SK-N-SH treated with all-trans-retinoic acid at 6 μM for 48 hours (cell line): ENCODE results near the gene MRGPRF.

Source experiments
- ATAC-seq: fragments of 200-7000 bp; cut with Tn5 transposase; 3 replicates; pipeline ENCODE4 v1.9.1; 2020; ENCODE audit warnings: mild to moderate bottlenecking, moderate library complexity
- ARNTL ChIP-seq: fragments of 450-650 bp; formaldehyde crosslinking; IDR thresholded peaks from 2 replicates; pipeline ENCODE4 v1.5.0; 2020; ENCODE audit warnings: low read depth, mild to moderate bottlenecking, moderate library complexity, borderline replicate concordance
- ESRRG ChIP-seq: fragments of 250-450 bp; sonication (Bioruptor Pico); IDR thresholded peaks from 2 replicates; pipeline ENCODE4 v1.6.1; 2021; ENCODE audit warnings: mild to moderate bottlenecking
- GLIS3 ChIP-seq: fragments of 250-450 bp; sonication (Bioruptor Pico); IDR thresholded peaks from 2 replicates; pipeline ENCODE4 v1.5.0; 2020; ENCODE audit warnings: mild to moderate bottlenecking, moderate library complexity
- OSR1 ChIP-seq: fragments of 250-450 bp; sonication (Bioruptor Pico); IDR thresholded peaks from 2 replicates; pipeline ENCODE4 v1.8.0; 2022; ENCODE audit warnings: moderate library complexity, mild to moderate bottlenecking, inconsistent platforms
- PPARA ChIP-seq: fragments of 250-450 bp; sonication (Bioruptor Pico); IDR thresholded peaks from 2 replicates; pipeline ENCODE4 v1.5.0; 2020; ENCODE audit warnings: mild to moderate bottlenecking, borderline replicate concordance
- SNAI2 ChIP-seq: fragments of 250-450 bp; sonication (Bioruptor Pico); IDR thresholded peaks from 2 replicates; pipeline ENCODE4 v1.5.0; 2020; ENCODE audit warnings: mild to moderate bottlenecking, moderate library complexity
- TCF4 ChIP-seq: fragments of 250-450 bp; sonication (Bioruptor Pico); IDR thresholded peaks from 2 replicates; pipeline ENCODE4 v1.8.0; 2021; ENCODE audit warnings: mild to moderate bottlenecking, moderate library complexity, borderline replicate concordance
- TOX ChIP-seq: fragments of 250-450 bp; sonication (Bioruptor Pico); IDR thresholded peaks from 2 replicates; pipeline ENCODE4 v1.8.0; 2021; ENCODE audit warnings: mild to moderate bottlenecking, moderate library complexity, borderline replicate concordance
- ZC3H10 ChIP-seq: fragments of 250-450 bp; sonication (Bioruptor Pico); IDR thresholded peaks from 2 replicates; pipeline ENCODE4 v1.5.1; 2021; ENCODE audit warnings: mild to moderate bottlenecking, moderate library complexity
- ZFP3 ChIP-seq: fragments of 250-450 bp; sonication (Bioruptor Pico); IDR thresholded peaks from 2 replicates; pipeline ENCODE4 v1.5.0; 2020; ENCODE audit warnings: mild to moderate bottlenecking, moderate library complexity
- ZFP30 ChIP-seq: fragments of 450-650 bp; formaldehyde crosslinking; IDR thresholded peaks from 2 replicates; pipeline ENCODE4 v1.5.0; 2022; ENCODE audit warnings: mild to moderate bottlenecking, moderate library complexity
- ZNF565 ChIP-seq: fragments of 450-650 bp; formaldehyde crosslinking; conservative IDR thresholded peaks from 2 replicates; pipeline ENCODE4 v1.5.0; 2020; ENCODE audit warnings: low read depth, mild to moderate bottlenecking, moderate library complexity
- ZNF70 ChIP-seq: fragments of 450-650 bp; formaldehyde crosslinking; IDR thresholded peaks from 2 replicates; pipeline ENCODE4 v1.5.0; 2020; ENCODE audit warnings: mild to moderate bottlenecking, moderate library complexity
- ZNF8 ChIP-seq: fragments of 450-650 bp; formaldehyde crosslinking; IDR thresholded peaks from 2 replicates; pipeline ENCODE4 v1.5.0; 2020; ENCODE audit warnings: mild to moderate bottlenecking, moderate library complexity
- TF ChIP-seq, protein P1 (sequence below): fragments of 250-450 bp; sonication (Bioruptor Pico); IDR thresholded peaks from 2 replicates; pipeline ENCODE4 v1.5.0; 2020; ENCODE audit warnings: mild to moderate bottlenecking, moderate library complexity
- TF ChIP-seq, protein P2 (sequence below): fragments of 250-450 bp; sonication (Bioruptor Pico); IDR thresholded peaks from 2 replicates; pipeline ENCODE4 v1.5.1; 2020; ENCODE audit warnings: low read depth, mild to moderate bottlenecking, moderate library complexity
- TF ChIP-seq, protein P3 (sequence below): fragments of 250-450 bp; sonication (Bioruptor Pico); IDR thresholded peaks from 2 replicates; pipeline ENCODE4 v1.5.1; 2021; ENCODE audit warnings: mild to moderate bottlenecking, moderate library complexity
- TF ChIP-seq, protein P4 (sequence below): fragments of 250-450 bp; sonication (Bioruptor Pico); IDR thresholded peaks from 2 replicates; pipeline ENCODE4 v1.8.0; 2020; ENCODE audit warnings: mild to moderate bottlenecking, moderate library complexity, borderline replicate concordance
- TF ChIP-seq, protein P5 (sequence below): fragments of 250-450 bp; sonication (Bioruptor Pico); IDR thresholded peaks from 2 replicates; pipeline ENCODE4 v1.8.0; 2021; ENCODE audit warnings: low read depth, mild to moderate bottlenecking, moderate library complexity, borderline replicate concordance

Gene MRGPRF

DNA sequence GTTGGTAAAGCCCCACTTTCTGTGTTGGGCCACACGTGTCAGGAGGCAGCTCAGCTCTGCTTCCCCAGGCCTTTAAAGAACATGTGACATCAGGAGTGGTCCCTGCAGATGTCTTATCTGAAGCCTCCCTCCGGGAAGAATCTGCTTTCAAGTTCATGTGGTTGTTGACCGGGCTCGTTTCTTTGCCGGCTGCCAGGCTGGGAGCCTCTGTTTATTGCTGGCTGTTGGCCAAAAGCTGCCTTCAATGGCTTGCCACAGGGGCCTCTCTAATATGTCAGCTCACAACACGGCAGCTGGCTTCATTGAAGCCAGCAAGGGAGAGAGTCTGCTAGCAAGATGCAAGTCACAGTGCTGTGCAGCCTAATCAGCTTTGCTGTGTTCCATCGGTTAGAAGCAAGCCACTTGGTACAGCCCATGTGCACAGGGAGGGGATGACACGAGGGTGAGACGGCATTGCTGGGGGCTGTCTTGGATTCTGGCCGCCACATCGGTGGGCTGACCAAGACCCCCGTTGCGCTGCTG lies 14.6 kb downstream of the MRGPRF start:
- peak; percentile 37 for ATAC-seq
- TF ChIP-seq, protein P1, sequence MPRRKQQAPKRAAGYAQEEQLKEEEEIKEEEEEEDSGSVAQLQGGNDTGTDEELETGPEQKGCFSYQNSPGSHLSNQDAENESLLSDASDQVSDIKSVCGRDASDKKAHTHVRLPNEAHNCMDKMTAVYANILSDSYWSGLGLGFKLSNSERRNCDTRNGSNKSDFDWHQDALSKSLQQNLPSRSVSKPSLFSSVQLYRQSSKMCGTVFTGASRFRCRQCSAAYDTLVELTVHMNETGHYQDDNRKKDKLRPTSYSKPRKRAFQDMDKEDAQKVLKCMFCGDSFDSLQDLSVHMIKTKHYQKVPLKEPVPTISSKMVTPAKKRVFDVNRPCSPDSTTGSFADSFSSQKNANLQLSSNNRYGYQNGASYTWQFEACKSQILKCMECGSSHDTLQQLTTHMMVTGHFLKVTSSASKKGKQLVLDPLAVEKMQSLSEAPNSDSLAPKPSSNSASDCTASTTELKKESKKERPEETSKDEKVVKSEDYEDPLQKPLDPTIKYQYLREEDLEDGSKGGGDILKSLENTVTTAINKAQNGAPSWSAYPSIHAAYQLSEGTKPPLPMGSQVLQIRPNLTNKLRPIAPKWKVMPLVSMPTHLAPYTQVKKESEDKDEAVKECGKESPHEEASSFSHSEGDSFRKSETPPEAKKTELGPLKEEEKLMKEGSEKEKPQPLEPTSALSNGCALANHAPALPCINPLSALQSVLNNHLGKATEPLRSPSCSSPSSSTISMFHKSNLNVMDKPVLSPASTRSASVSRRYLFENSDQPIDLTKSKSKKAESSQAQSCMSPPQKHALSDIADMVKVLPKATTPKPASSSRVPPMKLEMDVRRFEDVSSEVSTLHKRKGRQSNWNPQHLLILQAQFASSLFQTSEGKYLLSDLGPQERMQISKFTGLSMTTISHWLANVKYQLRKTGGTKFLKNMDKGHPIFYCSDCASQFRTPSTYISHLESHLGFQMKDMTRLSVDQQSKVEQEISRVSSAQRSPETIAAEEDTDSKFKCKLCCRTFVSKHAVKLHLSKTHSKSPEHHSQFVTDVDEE (CRISPR knock-in tag), result peak; percentile 58; the same call in 1 of the 2 replicates
- TF ChIP-seq TCF4 (CRISPR knock-in tag) (peak; percentile 48; the same call in 1 of the 2 replicates), ZC3H10 (CRISPR knock-in tag) (no peak), ZNF8 (peak; percentile 99)

DNA sequence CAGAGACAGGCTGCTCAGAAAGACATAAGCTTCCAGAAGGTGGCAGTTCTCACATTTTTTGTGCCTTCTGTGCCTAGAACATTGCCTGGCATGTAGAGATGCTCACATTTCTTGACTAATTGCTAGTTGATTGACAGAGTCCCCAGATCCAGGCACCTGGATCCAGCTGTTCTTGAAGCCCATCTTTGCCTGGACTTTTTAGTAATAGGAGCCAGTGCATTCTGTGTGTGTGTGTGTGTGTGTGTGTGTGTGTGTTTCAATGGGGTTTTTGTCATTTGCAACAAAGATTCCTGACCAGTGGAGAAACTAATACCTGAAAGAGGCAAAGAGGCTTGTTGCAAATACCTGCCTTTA lies 15.1 kb downstream of the MRGPRF start:
- ATAC-seq, result no peak
- no peak for TF ChIP-seq PPARA
- TF ChIP-seq, protein P2, sequence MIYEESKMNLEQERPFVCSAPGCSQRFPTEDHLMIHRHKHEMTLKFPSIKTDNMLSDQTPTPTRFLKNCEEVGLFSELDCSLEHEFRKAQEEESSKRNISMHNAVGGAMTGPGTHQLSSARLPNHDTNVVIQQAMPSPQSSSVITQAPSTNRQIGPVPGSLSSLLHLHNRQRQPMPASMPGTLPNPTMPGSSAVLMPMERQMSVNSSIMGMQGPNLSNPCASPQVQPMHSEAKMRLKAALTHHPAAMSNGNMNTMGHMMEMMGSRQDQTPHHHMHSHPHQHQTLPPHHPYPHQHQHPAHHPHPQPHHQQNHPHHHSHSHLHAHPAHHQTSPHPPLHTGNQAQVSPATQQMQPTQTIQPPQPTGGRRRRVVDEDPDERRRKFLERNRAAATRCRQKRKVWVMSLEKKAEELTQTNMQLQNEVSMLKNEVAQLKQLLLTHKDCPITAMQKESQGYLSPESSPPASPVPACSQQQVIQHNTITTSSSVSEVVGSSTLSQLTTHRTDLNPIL (CRISPR knock-in tag), result no peak
- no peak for TF ChIP-seq OSR1 (CRISPR knock-in tag)
- TF ChIP-seq, protein P3, sequence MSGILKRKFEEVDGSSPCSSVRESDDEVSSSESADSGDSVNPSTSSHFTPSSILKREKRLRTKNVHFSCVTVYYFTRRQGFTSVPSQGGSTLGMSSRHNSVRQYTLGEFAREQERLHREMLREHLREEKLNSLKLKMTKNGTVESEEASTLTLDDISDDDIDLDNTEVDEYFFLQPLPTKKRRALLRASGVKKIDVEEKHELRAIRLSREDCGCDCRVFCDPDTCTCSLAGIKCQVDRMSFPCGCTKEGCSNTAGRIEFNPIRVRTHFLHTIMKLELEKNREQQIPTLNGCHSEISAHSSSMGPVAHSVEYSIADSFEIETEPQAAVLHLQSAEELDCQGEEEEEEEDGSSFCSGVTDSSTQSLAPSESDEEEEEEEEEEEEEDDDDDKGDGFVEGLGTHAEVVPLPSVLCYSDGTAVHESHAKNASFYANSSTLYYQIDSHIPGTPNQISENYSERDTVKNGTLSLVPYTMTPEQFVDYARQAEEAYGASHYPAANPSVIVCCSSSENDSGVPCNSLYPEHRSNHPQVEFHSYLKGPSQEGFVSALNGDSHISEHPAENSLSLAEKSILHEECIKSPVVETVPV (CRISPR knock-in tag), result no peak
- TF ChIP-seq, protein P4, sequence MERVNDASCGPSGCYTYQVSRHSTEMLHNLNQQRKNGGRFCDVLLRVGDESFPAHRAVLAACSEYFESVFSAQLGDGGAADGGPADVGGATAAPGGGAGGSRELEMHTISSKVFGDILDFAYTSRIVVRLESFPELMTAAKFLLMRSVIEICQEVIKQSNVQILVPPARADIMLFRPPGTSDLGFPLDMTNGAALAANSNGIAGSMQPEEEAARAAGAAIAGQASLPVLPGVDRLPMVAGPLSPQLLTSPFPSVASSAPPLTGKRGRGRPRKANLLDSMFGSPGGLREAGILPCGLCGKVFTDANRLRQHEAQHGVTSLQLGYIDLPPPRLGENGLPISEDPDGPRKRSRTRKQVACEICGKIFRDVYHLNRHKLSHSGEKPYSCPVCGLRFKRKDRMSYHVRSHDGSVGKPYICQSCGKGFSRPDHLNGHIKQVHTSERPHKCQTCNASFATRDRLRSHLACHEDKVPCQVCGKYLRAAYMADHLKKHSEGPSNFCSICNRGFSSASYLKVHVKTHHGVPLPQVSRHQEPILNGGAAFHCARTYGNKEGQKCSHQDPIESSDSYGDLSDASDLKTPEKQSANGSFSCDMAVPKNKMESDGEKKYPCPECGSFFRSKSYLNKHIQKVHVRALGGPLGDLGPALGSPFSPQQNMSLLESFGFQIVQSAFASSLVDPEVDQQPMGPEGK (CRISPR knock-in tag), result no peak
- TF ChIP-seq ZFP3 (CRISPR knock-in tag), result no peak
- TF ChIP-seq, protein P5, sequence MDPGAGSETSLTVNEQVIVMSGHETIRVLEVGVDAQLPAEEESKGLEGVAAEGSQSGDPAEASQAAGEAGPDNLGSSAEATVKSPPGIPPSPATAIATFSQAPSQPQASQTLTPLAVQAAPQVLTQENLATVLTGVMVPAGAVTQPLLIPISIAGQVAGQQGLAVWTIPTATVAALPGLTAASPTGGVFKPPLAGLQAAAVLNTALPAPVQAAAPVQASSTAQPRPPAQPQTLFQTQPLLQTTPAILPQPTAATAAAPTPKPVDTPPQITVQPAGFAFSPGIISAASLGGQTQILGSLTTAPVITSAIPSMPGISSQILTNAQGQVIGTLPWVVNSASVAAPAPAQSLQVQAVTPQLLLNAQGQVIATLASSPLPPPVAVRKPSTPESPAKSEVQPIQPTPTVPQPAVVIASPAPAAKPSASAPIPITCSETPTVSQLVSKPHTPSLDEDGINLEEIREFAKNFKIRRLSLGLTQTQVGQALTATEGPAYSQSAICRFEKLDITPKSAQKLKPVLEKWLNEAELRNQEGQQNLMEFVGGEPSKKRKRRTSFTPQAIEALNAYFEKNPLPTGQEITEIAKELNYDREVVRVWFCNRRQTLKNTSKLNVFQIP, result no peak
- TF ChIP-seq ZNF70, result no peak
- TF ChIP-seq TOX (CRISPR knock-in tag), result no peak
- no peak for TF ChIP-seq ZFP30 (CRISPR knock-in tag)
- TF ChIP-seq ESRRG (CRISPR knock-in tag), result no peak
- TF ChIP-seq, protein P1 (CRISPR knock-in tag), result no peak
- TF ChIP-seq SNAI2 (CRISPR knock-in tag), result no peak
- no peak for TF ChIP-seq ZNF565 (CRISPR knock-in tag)
- TF ChIP-seq ARNTL (CRISPR knock-in tag), result no peak
- no peak for TF ChIP-seq GLIS3
